IgD-negative memory B cell (primary cell): ENCODE measurements around the gene FAM20B. TPM values are rescaled to one million over a fixed set of nuclear protein-coding genes. Genes with fewer than 3 reads are reported as not detected.

Experiments
- H3K27ac Mint-ChIP-seq, 3 donors: one replicate each; pipeline ENCODE4 v1.8.0; 2020 to 2022; ENCODE audit warnings: mild to moderate bottlenecking in 3 of 3, mixed read lengths in 3 of 3, moderate library complexity in 1 of 3
- H3K27me3 Mint-ChIP-seq: one replicate; pipeline ENCODE4 v1.8.0; 2021; ENCODE audit warnings: mixed read lengths
- H3K36me3 Mint-ChIP-seq: one replicate; pipeline ENCODE4 v1.8.0; 2020; ENCODE audit warnings: mild to moderate bottlenecking, mixed read lengths
- H3K4me1 Mint-ChIP-seq, 3 donors: one replicate each; pipeline ENCODE4 v1.8.0; 2020 to 2022; ENCODE audit warnings: mixed read lengths in 3 of 3, mild to moderate bottlenecking in 1 of 3
- H3K4me3 Mint-ChIP-seq, 4 donors: one replicate each; pipeline ENCODE4 v1.8.0; 2020 to 2022; ENCODE audit warnings: mild to moderate bottlenecking in 4 of 4, mixed read lengths in 4 of 4, moderate library complexity in 3 of 4
- H3K9me3 Mint-ChIP-seq, 3 donors: one replicate each; pipeline ENCODE4 v1.8.0; 2020 to 2021; ENCODE audit warnings: mixed read lengths in 3 of 3, mild to moderate bottlenecking in 1 of 3
- polyA plus RNA-seq: library from polyadenylated mRNA; unstranded; fragments of 300-500 nt; fragmentation: Illumina TruSeq; gene quantifications from one replicate; pipeline ENCODE4 v1.2.3, GENCODE V29; 2021

FAM20B gene
- polyA plus RNA-seq, 1 donor from 2014 or later: 5.5 TPM

DNA sequence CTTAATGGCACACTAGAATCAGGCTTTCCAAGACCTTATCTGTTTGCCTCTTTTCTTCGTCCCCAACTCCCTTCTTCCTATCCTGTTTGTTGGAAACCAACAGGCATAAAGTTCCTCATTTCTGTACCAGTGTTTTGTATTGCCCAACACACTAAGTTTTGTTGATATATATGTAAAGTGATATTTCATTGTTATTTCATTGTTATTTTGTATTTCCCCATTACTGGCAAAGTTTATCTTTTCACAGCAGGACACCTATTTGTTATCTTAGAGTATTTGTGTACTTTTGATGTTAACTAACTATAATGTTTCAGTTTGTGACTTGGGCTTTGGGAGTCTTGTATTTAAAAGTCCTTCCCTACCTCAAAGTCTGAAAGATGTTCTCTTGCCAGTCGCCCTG is 27.1 kb downstream of the FAM20B start:
- Mint-ChIP-seq H3K27me3 (no peaks in the 10 kb centered on the region), H3K36me3 (peaks cover 28% of the 10 kb centered on the region), H3K4me1 (peaks cover 0 to 6% (median 0%) of the 10 kb centered on the region in 3 donors), H3K9me3 (peaks cover 2 to 9% (median 5%) of the 10 kb centered on the region in 3 donors), H3K27ac (no peak overlapping the region), H3K4me3 (no peak overlapping the region)

DNA sequence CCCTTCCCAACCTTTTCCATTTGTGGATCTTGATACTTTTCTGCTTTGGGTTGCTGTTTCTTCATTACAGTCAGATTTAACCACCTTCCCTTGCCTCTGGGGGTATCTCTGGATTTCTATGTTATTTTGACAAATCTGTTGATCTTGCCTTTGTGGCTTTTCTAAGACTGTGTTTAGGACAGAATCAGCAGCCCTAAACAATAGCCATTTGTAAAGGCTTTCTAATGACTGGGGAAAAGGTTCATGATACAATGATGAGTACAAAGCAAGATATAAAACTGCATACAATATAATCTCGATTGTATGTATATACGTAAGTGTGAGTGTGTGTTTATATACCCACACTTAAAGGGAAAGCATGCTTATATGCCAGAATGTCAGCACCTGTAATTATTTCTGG is 27.8 kb downstream of the FAM20B start:
- H3K36me3 Mint-ChIP-seq: peaks cover 28% of the 10 kb centered on the region
- peaks cover 2 to 9% (median 5%) of the 10 kb centered on the region in 3 donors for H3K9me3 Mint-ChIP-seq
- H3K4me1 Mint-ChIP-seq: peaks cover 0 to 4% (median 0%) of the 10 kb centered on the region in 3 donors
- H3K4me3 Mint-ChIP-seq: no peak overlapping the region
- no peak overlapping the region for H3K27ac Mint-ChIP-seq
- H3K27me3 Mint-ChIP-seq: no peaks in the 10 kb centered on the region

DNA sequence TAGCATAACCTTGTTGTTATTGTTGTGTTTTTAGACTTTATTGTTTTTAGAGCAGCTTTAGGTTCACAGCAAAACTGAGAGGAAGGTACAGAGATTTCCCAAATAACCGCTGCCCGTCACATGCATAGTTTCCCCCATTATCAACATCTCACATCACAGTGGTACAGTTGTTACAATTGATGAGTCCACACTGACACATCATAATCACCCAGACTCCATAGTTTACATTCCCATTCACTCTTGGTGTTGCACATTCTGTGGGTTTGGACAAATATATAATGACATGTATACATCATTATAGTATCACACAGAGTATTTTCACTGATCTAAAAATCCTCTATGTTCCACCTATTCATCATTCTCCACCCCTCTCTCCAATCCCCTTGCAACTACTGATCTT is 30.2 kb downstream of the FAM20B start:
- peaks cover 2 to 9% (median 5%) of the 10 kb centered on the region in 3 donors for H3K9me3 Mint-ChIP-seq
- no peak overlapping the region for H3K4me3 Mint-ChIP-seq
- H3K36me3 Mint-ChIP-seq: peaks cover 33% of the 10 kb centered on the region

DNA sequence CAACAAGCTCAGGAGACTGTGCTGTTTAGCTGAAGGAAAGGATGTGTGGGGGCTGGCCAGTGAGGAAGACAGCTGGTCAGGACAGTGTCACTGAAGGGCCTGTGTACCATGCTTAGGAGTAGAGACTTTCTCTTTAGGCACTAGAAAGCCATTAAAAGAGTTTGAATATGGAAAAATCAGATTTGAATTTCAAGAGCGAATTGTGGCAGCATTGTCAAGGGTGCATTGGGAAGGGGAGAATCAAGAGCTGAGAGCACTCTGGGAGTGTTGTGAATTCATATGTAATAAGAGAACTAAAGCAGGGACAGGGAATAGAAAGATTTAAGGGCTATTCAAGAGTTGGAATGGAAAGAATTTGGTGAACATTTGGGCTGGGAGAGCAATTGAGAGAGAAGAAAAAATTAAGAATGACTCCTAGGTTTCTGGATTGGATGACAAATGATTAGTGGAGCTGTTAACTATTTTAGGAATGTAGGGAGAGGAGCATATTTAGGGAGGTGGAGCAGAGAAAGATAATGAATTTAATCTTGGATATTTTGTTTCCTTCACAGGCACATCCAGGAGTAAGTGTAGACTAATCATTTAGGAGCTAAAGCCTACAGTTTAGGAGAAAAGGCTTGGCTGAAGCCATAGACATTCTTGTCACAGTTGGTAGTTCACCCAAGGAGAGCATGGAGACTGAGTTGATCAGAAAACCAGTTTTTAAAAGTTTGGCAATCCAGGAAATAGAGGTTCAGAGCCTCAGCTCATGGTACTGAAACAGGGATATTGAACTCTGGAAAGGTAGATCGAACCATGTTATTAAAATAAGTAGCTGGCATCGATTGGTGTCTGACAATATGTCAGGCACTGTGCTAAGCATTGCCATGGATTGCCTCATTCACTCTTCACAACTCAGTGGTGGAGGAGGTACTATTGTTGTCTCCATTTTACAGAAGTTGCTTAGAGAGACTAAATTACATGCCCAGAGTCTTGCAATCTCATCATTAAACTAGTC is 33.1 kb downstream of the FAM20B start:
- Mint-ChIP-seq H3K27ac (peak overlapping the region in 1 of 3 donors; percentile 2), H3K4me1 (peaks cover 0 to 2% (median 0%) of the 10 kb centered on the region in 3 donors), H3K9me3 (peaks cover 2 to 9% (median 5%) of the 10 kb centered on the region in 3 donors), H3K27me3 (no peaks in the 10 kb centered on the region), H3K36me3 (peaks cover 29% of the 10 kb centered on the region), H3K4me3 (peak overlapping the region in 1 of 4 donors; percentile 12)

More for the DNA sequence above, 30.2 kb downstream of the FAM20B start:
- no peaks in the 10 kb centered on the region for H3K27me3 Mint-ChIP-seq
- no peak overlapping the region for H3K27ac Mint-ChIP-seq
- peaks cover 0 to 2% (median 0%) of the 10 kb centered on the region in 3 donors for H3K4me1 Mint-ChIP-seq

DNA sequence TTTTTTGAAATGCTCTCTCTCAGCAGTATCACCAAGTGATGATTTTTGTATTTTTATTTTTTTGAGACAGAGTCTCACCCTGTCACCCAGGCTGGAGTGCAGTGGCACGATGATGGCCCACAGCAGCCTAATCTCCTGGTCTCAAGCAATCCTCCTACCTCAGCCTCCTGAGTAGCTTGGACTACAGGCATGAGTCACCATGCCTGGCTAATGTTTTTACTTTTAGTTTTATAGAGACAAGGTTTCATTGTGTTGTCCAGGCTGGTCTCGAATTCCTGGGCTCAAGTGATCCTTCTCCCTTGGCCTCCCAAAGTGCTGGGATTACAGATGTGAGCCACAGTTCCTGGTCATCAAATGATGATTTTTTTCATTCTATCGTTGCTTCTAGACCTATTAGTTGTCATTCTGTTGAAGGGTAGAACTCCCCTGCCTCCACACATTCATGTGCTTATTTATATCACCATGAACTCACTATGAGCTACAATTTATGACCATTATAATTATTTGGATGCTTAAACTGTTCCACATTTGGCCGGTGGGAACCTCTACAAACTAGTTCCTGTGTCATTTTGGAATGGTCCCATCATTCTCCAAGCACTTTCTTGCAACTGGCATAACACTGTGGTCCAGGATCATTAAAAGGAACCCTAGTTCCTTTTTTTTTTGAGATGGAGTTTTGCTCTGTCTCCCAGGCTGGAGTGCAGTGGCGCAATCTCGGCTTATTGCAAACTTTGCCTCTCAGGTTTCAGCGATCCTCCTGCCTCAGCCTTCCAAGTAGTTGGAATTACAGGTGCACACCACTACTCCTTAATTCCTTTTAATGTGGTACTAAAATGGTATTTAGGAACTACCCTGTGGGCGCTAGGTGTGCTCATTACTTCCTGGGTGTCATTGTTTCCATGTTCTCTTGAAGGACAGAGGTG is 35.9 kb downstream of the FAM20B start:
- Mint-ChIP-seq H3K27me3 (no peaks in the 10 kb centered on the region), H3K9me3 (peaks cover 0 to 2% (median 1%) of the 10 kb centered on the region in 3 donors), H3K4me3 (no peak overlapping the region), H3K36me3 (peaks cover 14% of the 10 kb centered on the region), H3K27ac (no peak overlapping the region), H3K4me1 (peaks cover 0 to 2% (median 0%) of the 10 kb centered on the region in 3 donors)

DNA sequence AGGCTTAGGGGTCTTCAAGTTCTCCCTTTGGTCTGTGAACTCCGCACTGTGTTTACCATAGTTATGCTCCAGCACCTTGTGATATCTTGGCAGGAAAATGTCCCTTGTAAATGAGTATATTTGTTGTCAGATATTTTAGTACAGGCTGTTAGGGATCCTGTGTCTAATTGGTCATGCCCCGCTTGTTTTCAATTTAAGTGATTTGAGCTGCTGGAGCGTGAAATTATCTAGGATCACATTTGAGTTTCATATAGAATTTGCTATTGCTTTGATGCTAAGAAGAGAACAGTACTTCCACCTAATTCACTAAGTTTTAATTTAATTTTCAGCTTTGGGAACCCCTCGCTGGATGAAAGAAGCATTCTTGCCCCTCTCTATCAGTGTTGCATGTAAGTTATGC is 40.8 kb downstream of the FAM20B start:
- Mint-ChIP-seq H3K36me3 (peaks cover 3% of the 10 kb centered on the region), H3K4me1 (peaks cover 0 to 2% (median 0%) of the 10 kb centered on the region in 3 donors), H3K4me3 (no peak overlapping the region), H3K27me3 (no peaks in the 10 kb centered on the region), H3K9me3 (no peaks in the 10 kb centered on the region), H3K27ac (no peak overlapping the region)

DNA sequence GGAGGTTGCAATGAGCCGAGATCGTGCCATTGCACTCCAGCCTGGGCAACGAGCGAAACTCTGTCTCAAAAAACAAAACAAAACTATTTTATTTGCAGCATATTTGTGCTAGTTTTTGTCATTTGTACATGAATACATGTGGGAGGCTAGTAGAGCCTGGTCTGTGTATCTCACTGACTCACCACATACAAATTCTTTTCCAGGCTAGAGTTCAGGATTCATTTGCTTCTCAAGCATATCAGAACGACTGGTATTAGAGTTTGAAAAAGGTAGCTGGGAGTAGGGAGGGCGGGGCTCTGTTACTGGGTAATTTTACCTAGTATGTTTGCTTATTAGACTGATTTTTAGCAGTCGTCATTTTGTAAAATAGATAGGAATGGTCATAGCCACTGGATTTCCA is 51.7 kb downstream of the FAM20B start:
- Mint-ChIP-seq H3K4me3 (no peak overlapping the region), H3K36me3 (no peaks in the 10 kb centered on the region), H3K9me3 (no peaks in the 10 kb centered on the region), H3K27me3 (no peaks in the 10 kb centered on the region), H3K27ac (peak overlapping the region in 2 of 3 donors; percentile 9 to 28), H3K4me1 (peaks cover 14 to 15% (median 15%) of the 10 kb centered on the region in 3 donors)

DNA sequence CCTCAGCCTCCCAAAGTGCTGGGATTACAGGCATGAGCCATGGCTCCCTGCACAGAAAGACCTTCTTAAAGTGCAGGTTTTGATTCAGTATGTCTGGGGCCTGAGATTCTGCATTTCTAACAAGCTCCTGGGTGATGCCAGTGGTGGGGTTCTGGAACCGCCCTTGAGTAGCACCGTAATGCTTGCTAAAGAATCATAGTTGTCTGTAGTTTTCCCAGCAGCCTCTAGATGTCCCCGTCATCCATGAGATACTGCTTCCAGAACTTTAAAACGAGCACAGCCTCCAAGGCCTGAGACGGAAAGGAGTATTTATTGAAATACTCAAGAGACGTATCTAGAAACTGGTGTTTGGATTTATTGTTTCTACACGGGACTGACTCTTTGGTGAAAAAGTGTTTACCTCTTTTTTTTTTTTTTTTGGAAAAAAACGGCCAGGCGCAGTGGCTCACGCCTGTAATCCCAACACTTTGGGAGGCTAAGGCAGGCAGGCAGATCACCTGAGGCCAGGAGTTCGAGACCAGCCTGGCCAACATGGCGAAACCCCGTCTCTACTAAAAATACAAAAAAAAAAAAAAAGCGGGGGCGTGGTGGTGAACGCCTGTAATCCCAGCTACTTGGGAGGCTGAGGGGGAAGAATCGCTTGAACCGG is 53.5 kb downstream of the FAM20B start:
- H3K36me3 Mint-ChIP-seq: no peaks in the 10 kb centered on the region
- peaks cover 19 to 22% (median 21%) of the 10 kb centered on the region in 3 donors for H3K4me1 Mint-ChIP-seq
- H3K4me3 Mint-ChIP-seq: peak overlapping the region; percentile 20 to 62 (median 32)
- no peaks in the 10 kb centered on the region for H3K9me3 Mint-ChIP-seq
- no peaks in the 10 kb centered on the region for H3K27me3 Mint-ChIP-seq
- peak overlapping the region; percentile 76 to 81 (median 76) for H3K27ac Mint-ChIP-seq

DNA sequence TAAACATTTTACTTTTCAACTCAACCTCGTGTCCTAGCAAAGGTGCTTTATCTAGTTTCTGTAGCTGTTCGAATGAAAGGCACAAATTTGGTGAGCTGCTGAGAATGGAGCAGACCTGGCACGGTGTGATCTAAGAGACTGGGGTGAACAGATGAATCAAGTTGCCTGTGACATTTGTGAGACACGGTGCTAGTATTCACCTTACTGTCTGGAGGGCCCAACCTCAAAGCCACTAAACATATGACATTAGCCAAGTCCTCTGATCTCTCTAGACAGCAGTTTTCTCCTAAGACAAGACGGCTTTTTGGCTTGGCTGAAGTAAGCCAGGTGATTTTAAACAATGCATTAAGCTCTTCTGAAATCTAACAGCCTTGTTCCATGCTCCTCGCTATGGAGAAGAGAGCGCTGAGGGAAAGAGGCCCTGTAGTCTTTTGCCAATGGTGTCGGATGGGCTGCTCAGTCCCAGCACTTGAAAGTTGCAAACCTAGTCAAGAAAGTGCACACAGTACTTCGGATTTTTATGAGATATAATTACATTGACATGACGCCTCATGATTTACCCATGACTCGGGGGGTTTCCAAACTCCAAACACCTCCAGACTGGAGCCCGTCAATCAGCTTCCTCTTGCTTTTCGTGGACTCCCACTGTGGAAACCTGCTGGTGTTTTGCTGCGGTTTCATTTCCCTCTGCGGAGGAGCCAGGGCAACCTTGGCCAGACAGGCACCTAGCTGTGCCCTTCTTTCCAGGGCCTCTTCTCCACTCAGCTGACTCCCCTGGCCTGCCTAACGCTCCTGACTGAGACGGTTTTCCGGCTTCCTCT is 55.4 kb downstream of the FAM20B start:
- Mint-ChIP-seq H3K36me3 (no peaks in the 10 kb centered on the region), H3K4me3 (peak overlapping the region; percentile 94 to 100 (median 96)), H3K27me3 (no peaks in the 10 kb centered on the region), H3K4me1 (peaks cover 19 to 26% (median 26%) of the 10 kb centered on the region in 3 donors), H3K9me3 (no peaks in the 10 kb centered on the region), H3K27ac (peak overlapping the region; percentile 96 to 100 (median 99))

DNA sequence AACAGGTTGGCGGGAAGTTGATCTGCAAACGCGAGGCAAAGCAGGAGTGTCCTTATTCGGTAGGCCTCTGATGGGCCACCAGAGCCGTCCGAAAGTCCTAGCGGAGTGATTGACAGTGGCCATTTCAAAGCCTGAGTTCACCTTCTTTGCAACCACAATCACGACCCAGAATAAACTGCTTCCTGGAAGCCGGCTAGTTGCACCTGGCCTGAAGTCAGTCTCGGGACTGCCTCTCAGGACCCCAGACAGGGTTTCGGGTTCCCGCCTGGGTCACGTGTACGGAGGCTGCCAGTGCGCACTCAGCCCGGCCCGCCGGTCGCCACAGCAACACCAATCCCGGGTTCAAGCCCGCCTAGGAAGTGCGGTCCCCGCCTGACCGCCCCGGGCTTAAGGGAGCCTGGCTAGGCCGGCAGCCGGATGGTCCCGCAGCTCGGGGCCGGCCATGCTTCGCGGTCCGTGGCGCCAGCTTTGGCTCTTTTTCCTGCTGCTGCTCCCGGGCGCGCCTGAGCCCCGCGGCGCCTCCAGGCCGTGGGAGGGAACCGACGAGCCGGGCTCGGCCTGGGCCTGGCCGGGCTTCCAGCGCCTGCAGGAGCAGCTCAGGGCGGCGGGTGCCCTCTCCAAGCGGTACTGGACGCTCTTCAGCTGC is 56.1 kb downstream of the FAM20B start, which contains the start of gene TOR3A:
TOR3A (plus strand) TSS at position 384 of the 646 bp plus-strand sequence; CDS start at position 443, 59 bp downstream.
- H3K4me3 Mint-ChIP-seq: peak within 1 kb of the TSS; percentile 94 to 100 (median 96)
- H3K27me3 Mint-ChIP-seq: no peaks in the 10 kb centered on the region
- peak within 1 kb of the TSS; percentile 96 to 100 (median 99) for H3K27ac Mint-ChIP-seq
- peaks cover 23 to 29% (median 29%) of the 10 kb centered on the region in 3 donors for H3K4me1 Mint-ChIP-seq
- no peaks in the 10 kb centered on the region for H3K9me3 Mint-ChIP-seq
- H3K36me3 Mint-ChIP-seq: no peaks in the 10 kb centered on the region

DNA sequence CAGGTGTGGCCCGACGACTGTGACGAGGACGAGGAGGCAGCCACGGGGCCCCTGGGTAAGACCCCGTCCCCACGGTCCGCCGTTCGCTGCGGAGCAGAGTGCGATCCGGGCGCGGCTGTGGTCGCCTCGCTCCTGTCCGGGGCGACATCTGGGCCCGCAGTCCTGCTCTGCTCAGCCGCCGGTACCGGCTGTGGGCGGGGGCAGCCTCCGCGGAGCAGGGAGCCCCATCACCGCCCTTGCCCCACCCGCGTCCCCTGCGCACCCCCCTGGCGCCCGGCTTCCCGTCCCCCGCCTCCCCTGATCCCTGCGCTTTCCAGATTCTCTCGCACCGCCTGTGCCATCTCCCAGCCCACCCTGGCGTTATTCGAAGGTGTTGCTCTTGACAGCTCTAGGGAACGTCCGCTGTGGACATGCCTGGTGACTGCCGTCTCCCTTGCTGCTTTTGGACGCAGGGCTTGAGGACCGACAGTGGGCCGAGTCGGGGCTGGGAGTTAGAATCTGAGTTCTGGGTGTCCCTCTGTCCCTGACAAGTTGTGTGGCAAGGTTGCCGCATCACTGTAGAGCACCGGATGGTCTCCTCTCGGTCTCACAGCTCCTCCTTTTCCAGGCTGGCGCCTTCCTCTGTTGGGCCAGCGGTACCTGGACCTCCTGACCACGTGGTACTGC is 56.8 kb downstream of the FAM20B start:
- H3K4me3 Mint-ChIP-seq: peak overlapping the region; percentile 94 to 100 (median 96)
- H3K27me3 Mint-ChIP-seq: no peaks in the 10 kb centered on the region
- H3K36me3 Mint-ChIP-seq: no peaks in the 10 kb centered on the region
- H3K27ac Mint-ChIP-seq: peak overlapping the region; percentile 96 to 100 (median 99)
- no peaks in the 10 kb centered on the region for H3K9me3 Mint-ChIP-seq
- peaks cover 30 to 36% (median 35%) of the 10 kb centered on the region in 3 donors for H3K4me1 Mint-ChIP-seq

DNA sequence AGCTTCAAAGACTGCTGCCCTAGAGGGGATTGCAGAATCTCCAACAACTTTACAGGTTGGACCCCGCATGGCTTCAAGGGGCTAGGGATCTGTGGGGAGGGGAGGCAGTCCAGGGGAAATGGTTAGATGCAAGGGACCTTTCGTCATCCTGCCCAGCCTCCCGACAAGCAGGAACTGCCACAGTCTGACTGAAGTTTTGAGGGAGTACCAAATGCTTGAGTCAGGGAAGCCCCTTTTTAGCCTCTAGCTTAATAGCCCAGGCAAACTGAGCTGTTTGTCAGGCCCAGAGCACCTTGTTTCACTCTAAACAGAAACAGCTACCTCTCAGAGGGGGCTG is 57.3 kb downstream of the FAM20B start:
- Mint-ChIP-seq H3K9me3 (no peaks in the 10 kb centered on the region), H3K36me3 (no peaks in the 10 kb centered on the region), H3K4me1 (peaks cover 31 to 37% (median 36%) of the 10 kb centered on the region in 3 donors), H3K27ac (peak overlapping the region; percentile 96 to 100 (median 99)), H3K27me3 (no peaks in the 10 kb centered on the region), H3K4me3 (peak overlapping the region; percentile 94 to 100 (median 96))

DNA sequence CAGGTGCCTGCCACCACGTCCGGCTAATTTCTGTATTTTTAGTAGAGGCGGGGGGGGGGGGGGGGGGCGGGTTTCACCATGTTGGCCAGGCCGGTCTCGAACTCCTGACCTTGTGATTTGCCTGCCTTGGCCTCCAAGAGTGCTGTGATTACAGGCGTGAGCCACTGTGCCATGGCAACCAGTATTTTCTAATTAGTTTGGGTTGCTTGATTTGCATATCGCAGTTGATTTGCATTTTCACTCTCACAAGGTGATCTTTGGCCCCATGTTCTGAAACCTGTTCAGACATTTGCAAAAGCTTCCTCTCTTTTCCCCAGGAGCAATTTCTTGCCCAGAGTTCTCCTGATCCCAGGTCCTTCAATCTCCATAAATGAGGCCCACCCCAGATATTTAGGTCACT is 57.8 kb downstream of the FAM20B start:
- Mint-ChIP-seq H3K4me1 (peaks cover 34 to 39% (median 38%) of the 10 kb centered on the region in 3 donors), H3K27me3 (no peaks in the 10 kb centered on the region), H3K9me3 (no peaks in the 10 kb centered on the region), H3K27ac (peak overlapping the region; percentile 96 to 100 (median 99)), H3K36me3 (peaks cover under 1% of the 10 kb centered on the region), H3K4me3 (peak overlapping the region; percentile 94 to 100 (median 96))
